Measurements from ENCODE around the gene EIF4EBP3. TPM values are rescaled to one million over a fixed set of nuclear protein-coding genes. Genes with fewer than 3 reads are reported as not detected.

EIF4EBP3 gene
- total RNA-seq, 1 experiment from 2014 or later: 7.7 TPM

GRCh38 chr5:140596321-140596741 is 48.9 kb downstream of the EIF4EBP3 start:
- Histone ChIP-seq H3K23me2 (ENCODE audit: insufficient read length, low read depth, low read length, poor library complexity, severe bottlenecking) (no peaks in the 10 kb centered on the region), H4K8ac (replicated peaks; ENCODE audit: insufficient read length, low read depth, low read length) (no peak overlapping the region), H3K4me1 (ENCODE audit: insufficient read depth, low read length) (no peaks in the 10 kb centered on the region), H3K79me1 (ENCODE audit: insufficient read depth, low read depth, low read length, poor library complexity, severe bottlenecking) (no peaks in the 10 kb centered on the region), H3K18ac (ENCODE audit: insufficient read length, low read depth, low read length) (no peak overlapping the region), H3K23ac (ENCODE audit: insufficient read length, low read depth, low read length) (no peak overlapping the region), H3K56ac (ENCODE audit: insufficient read length, low read depth, low read length) (no peak overlapping the region), H3T11ph (ENCODE audit: low read length) (no peak overlapping the region), H3K27me3 (ENCODE audit: insufficient read depth, low read length) (no peaks in the 10 kb centered on the region), H3K9ac (ENCODE audit: extremely low read depth, insufficient read length, low read length) (no peak overlapping the region), H3K27ac (ENCODE audit: insufficient read length, low read depth, low read length) (no peak overlapping the region), H3K79me2 (ENCODE audit: insufficient read depth, low read length) (no peaks in the 10 kb centered on the region), H3K4ac (ENCODE audit: low read depth, low read length) (no peak overlapping the region), H2BK120ac (ENCODE audit: low read depth, low read length, poor library complexity, severe bottlenecking) (no peak overlapping the region), H3K9me3 (ENCODE audit: control insufficient read depth, low read depth, low read length) (no peaks in the 10 kb centered on the region), H4K20me1 (ENCODE audit: control insufficient read depth, insufficient read depth, insufficient read length) (no peaks in the 10 kb centered on the region), H4K5ac (ENCODE audit: insufficient read length, low read depth, low read length) (no peak overlapping the region), H2AFZ (ENCODE audit: low read length) (no peak overlapping the region), H2BK20ac (ENCODE audit: low read depth, low read length, poor library complexity, severe bottlenecking) (no peak overlapping the region), H2BK12ac (ENCODE audit: insufficient read length, low read depth, low read length) (no peak overlapping the region), H2AK5ac (ENCODE audit: insufficient read length, low read length) (no peak overlapping the region), H3K14ac (ENCODE audit: insufficient read depth, low read length) (no peak overlapping the region), H2BK5ac (ENCODE audit: insufficient read length, low read length) (no peak overlapping the region), H3K4me2 (ENCODE audit: insufficient read depth, insufficient read length, low read length) (no peak overlapping the region), H2BK15ac (ENCODE audit: low read depth, low read length) (no peak overlapping the region), H4K91ac (ENCODE audit: insufficient read length, low read depth, low read length) (no peak overlapping the region)
- H3K9me3 Mint-ChIP-seq: no peaks in the 10 kb centered on the region; a peak in 1 of 5 replicates
- peaks cover 5 to 6% of the 10 kb centered on the region in 2 experiments for H3K4me1 Mint-ChIP-seq
- TF ChIP-seq, protein P1, sequence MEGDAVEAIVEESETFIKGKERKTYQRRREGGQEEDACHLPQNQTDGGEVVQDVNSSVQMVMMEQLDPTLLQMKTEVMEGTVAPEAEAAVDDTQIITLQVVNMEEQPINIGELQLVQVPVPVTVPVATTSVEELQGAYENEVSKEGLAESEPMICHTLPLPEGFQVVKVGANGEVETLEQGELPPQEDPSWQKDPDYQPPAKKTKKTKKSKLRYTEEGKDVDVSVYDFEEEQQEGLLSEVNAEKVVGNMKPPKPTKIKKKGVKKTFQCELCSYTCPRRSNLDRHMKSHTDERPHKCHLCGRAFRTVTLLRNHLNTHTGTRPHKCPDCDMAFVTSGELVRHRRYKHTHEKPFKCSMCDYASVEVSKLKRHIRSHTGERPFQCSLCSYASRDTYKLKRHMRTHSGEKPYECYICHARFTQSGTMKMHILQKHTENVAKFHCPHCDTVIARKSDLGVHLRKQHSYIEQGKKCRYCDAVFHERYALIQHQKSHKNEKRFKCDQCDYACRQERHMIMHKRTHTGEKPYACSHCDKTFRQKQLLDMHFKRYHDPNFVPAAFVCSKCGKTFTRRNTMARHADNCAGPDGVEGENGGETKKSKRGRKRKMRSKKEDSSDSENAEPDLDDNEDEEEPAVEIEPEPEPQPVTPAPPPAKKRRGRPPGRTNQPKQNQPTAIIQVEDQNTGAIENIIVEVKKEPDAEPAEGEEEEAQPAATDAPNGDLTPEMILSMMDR (conservative IDR thresholded peaks at IDR 0.05): no peak
- peaks cover 9% of the 10 kb centered on the region for H3K27me3 Mint-ChIP-seq (ENCODE audit: low read depth)
- H3K36me3 Mint-ChIP-seq (ENCODE audit: insufficient read depth in 1 of 3, low read depth in 3 of 3): no peaks in the 10 kb centered on the region
- no peak for DNase-seq
- no CpG with 5 or more reads among the region's 1 CpG for WGBS (ENCODE audit: extremely low coverage, insufficient read length, low lambda C conversion rate)
- H3K27ac Mint-ChIP-seq: peak overlapping the region in 1 of 3 experiments; percentile 52; a peak in 1 of 7 replicates
- H3K4me3 Mint-ChIP-seq: no peak overlapping the region
